Measurements from ENCODE around the gene SRI.

Gene SRI

DNA sequence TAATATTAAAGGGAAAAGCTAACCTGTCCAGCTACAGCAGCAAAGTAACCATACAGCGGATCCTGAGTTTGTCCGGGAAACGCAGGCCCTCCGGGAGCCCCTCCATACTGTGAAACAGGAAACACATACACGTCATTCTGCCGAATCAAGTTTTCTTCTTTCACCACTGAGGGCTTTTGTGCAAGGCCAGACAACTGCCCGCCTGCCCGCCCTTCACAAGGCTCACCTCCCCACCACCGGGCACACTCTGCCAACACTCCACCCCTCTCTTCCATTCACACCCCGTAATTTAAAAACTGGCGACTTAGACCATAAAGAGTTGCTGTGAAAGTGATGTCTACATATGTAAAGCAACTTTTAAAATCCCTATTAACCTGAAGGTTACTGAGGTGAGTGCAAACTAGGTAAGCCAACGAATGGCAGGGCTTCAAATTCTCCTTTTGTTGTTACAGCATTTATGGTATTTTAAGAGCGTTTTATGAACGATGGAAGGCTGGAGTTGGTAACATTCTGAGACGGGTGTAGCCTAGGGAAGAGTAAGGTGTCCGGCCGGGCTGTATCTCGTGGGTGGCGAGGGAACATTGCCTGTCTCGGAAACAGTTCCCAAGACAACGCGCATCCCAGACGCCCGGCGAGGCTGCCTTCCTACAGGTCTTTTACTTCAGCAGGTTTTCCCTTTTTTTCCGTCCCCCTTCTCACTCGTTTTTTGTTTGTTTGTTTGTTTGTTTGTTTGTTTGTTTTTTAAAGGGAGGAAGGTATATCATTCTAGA lies 817 bp downstream of the SRI start:
- H3K9me3 ChIP-seq (ENCODE audit: insufficient read depth, low read length, severe bottlenecking): no peaks in the 10 kb centered on the region
- no peaks in the 10 kb centered on the region for H3K27me3 ChIP-seq (ENCODE audit: insufficient read depth, low read length, poor library complexity)
- peak overlapping the region; percentile 85 for H3K4me2 ChIP-seq (ENCODE audit: insufficient read depth, low read length)
- ATAC-seq (ENCODE audit: insufficient read depth, low read depth): peak; percentile 6; the same call in 1 of the 3 replicates
- H3K9ac ChIP-seq (ENCODE audit: low read depth, low read length): peak overlapping the region; percentile 88
- TF ChIP-seq EZH2 (IDR thresholded peaks at IDR 0.05; ENCODE audit: borderline replicate concordance, low read depth, low read length, severe bottlenecking): no peak
- TF ChIP-seq, protein P1, sequence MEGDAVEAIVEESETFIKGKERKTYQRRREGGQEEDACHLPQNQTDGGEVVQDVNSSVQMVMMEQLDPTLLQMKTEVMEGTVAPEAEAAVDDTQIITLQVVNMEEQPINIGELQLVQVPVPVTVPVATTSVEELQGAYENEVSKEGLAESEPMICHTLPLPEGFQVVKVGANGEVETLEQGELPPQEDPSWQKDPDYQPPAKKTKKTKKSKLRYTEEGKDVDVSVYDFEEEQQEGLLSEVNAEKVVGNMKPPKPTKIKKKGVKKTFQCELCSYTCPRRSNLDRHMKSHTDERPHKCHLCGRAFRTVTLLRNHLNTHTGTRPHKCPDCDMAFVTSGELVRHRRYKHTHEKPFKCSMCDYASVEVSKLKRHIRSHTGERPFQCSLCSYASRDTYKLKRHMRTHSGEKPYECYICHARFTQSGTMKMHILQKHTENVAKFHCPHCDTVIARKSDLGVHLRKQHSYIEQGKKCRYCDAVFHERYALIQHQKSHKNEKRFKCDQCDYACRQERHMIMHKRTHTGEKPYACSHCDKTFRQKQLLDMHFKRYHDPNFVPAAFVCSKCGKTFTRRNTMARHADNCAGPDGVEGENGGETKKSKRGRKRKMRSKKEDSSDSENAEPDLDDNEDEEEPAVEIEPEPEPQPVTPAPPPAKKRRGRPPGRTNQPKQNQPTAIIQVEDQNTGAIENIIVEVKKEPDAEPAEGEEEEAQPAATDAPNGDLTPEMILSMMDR (IDR thresholded peaks at IDR 0.05; ENCODE audit: borderline replicate concordance, extremely low read depth, low read length, poor library complexity, severe bottlenecking): no peak
- peaks cover 22% of the 10 kb centered on the region for H3K36me3 ChIP-seq (ENCODE audit: insufficient read depth, low read length)
- peak overlapping the region; percentile 86 for H3K27ac ChIP-seq (ENCODE audit: low read length)
- peak overlapping the region; percentile 41 to 87 for H3K4me3 ChIP-seq (ENCODE audit: low read depth in 1 of 2, low read length in 2 of 2)
- peaks cover 44% of the 10 kb centered on the region for H3K4me1 ChIP-seq (ENCODE audit: insufficient read depth, low read length)
- peak; percentile 44 for DNase-seq
- H2AFZ ChIP-seq (ENCODE audit: low read depth, low read length): peak overlapping the region; percentile 98
- peaks cover 60% of the 10 kb centered on the region for H3K79me2 ChIP-seq (ENCODE audit: insufficient read depth, low read length)
- H4K20me1 ChIP-seq (ENCODE audit: insufficient read depth, low read length): peaks cover 11% of the 10 kb centered on the region

DNA sequence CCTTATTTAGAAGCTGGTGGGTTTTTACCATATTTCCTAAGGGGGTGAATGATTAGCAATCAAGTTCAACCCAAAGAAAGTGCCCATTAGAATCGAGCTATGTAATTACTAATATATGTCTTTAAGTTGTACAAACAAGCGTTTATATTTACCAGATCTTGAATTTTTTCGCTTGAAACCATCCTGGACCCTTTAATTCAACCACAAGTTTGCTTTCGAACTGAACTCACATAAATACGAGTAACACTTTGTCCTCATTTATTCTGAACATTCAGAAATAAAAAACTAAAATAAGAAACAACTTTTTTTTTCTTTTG lies 1.5 kb downstream of the SRI start:
- Histone ChIP-seq H3K36me3 (ENCODE audit: insufficient read depth, low read length) (peaks cover 28% of the 10 kb centered on the region), H2AFZ (ENCODE audit: low read depth, low read length) (peak overlapping the region; percentile 98; the same call in 1 of the 2 replicates), H3K4me2 (ENCODE audit: insufficient read depth, low read length) (peak overlapping the region; percentile 85), H3K4me1 (ENCODE audit: insufficient read depth, low read length) (peaks cover 44% of the 10 kb centered on the region), H3K9ac (ENCODE audit: low read depth, low read length) (peak overlapping the region; percentile 88), H4K20me1 (ENCODE audit: insufficient read depth, low read length) (peaks cover 11% of the 10 kb centered on the region), H3K27ac (ENCODE audit: low read length) (peak overlapping the region; percentile 86), H3K4me3 (ENCODE audit: low read depth in 1 of 2, low read length in 2 of 2) (peak overlapping the region; percentile 41 to 87), H3K9me3 (ENCODE audit: insufficient read depth, low read length, severe bottlenecking) (no peaks in the 10 kb centered on the region), H3K27me3 (ENCODE audit: insufficient read depth, low read length, poor library complexity) (no peaks in the 10 kb centered on the region), H3K79me2 (ENCODE audit: insufficient read depth, low read length) (peaks cover 67% of the 10 kb centered on the region)
- TF ChIP-seq EZH2 (IDR thresholded peaks at IDR 0.05; ENCODE audit: borderline replicate concordance, low read depth, low read length, severe bottlenecking): no peak
- TF ChIP-seq, protein P1 (IDR thresholded peaks at IDR 0.05; ENCODE audit: borderline replicate concordance, extremely low read depth, low read length, poor library complexity, severe bottlenecking): no peak
- DNase-seq: no peak
- ATAC-seq (ENCODE audit: insufficient read depth, low read depth): no peak

DNA sequence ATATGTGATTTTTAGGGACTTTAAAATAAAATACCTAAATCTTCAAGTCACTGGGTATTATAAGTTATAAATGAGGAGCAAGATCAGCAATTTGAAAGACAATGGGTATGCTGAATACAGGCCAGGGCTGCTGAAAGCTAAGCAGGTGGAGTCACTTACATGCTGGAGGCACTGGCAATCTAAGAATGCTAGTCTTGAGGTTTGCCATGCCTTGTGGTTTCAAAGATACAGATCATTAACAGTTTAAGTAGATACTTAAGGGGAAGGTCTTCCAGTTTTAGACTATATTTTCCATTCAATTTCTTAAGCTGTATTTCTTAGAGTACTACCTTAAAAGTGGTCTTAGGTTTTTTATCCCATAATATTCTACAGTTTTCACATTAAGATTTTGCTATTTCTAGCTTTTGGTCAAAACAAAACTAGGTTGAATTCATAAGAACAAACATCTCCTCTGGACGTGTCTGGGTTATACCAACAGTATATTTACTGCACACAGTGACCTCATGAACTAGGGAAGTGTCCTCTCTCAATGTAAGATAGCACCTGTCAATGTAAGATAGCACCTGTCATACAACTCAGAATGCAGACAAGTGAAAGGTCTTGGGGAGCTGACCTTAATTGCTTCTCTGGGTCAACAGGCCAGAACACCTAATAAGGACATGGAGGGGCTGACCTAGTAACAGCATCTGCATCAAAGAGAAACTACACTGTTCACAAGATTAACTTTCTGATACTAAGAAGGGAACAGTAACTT lies 2.0 kb downstream of the SRI start:
- H2AFZ ChIP-seq (ENCODE audit: low read depth, low read length): no peak overlapping the region
- TF ChIP-seq EZH2 (IDR thresholded peaks at IDR 0.05; ENCODE audit: borderline replicate concordance, low read depth, low read length, severe bottlenecking): no peak
- TF ChIP-seq, protein P1 (IDR thresholded peaks at IDR 0.05; ENCODE audit: borderline replicate concordance, extremely low read depth, low read length, poor library complexity, severe bottlenecking): no peak
- no peaks in the 10 kb centered on the region for H3K9me3 ChIP-seq (ENCODE audit: insufficient read depth, low read length, severe bottlenecking)
- H3K4me2 ChIP-seq (ENCODE audit: insufficient read depth, low read length): peak overlapping the region; percentile 85
- H4K20me1 ChIP-seq (ENCODE audit: insufficient read depth, low read length): peaks cover 11% of the 10 kb centered on the region
- peaks cover 44% of the 10 kb centered on the region for H3K4me1 ChIP-seq (ENCODE audit: insufficient read depth, low read length)
- DNase-seq: peak; percentile 60
- H3K4me3 ChIP-seq (ENCODE audit: low read depth in 1 of 2, low read length in 2 of 2): peak overlapping the region; percentile 41 to 87; a peak in 3 of 4 replicates
- H3K9ac ChIP-seq (ENCODE audit: low read depth, low read length): peak overlapping the region; percentile 88
- H3K27ac ChIP-seq (ENCODE audit: low read length): peak overlapping the region; percentile 86
- peak; percentile 66 for ATAC-seq (ENCODE audit: insufficient read depth, low read depth)
- peaks cover 34% of the 10 kb centered on the region for H3K36me3 ChIP-seq (ENCODE audit: insufficient read depth, low read length)
- no peaks in the 10 kb centered on the region for H3K27me3 ChIP-seq (ENCODE audit: insufficient read depth, low read length, poor library complexity)
- H3K79me2 ChIP-seq (ENCODE audit: insufficient read depth, low read length): peaks cover 72% of the 10 kb centered on the region
